Esophagus muscularis mucosa (tissue), 4 donors: Measurements from ENCODE around the gene IL15. TPM values are rescaled to one million over a fixed set of nuclear protein-coding genes. Genes with fewer than 3 reads are reported as not detected.

Experiments
- DNase-seq: peaks from one replicate; pipeline ENCODE4 v3.0.0-alpha.2; 2017; ENCODE audit errors: extremely low spot score
- H3K27ac ChIP-seq, 4 donors: fragments of 200-600 bp; sonication (generic); replicated peaks in 1 of 4; 1 replicate in 3 of 4; 2 replicates in 1 of 4; pipeline ENCODE4 v1.5.1; 2016 to 2019; ENCODE audit warnings: mild to moderate bottlenecking in 1 of 4
- H3K27me3 ChIP-seq, 4 donors: fragments of 200-600 bp; sonication (generic); one replicate each; pipeline versions ENCODE4 v1.5.1 to v1.6.0; 2016 to 2019
- H3K36me3 ChIP-seq, 4 donors: fragments of 200-600 bp; sonication (generic); one replicate each; pipeline ENCODE4 v1.5.1; 2016 to 2019
- H3K4me1 ChIP-seq, 4 donors: fragments of 200-600 bp; sonication (generic); one replicate each; pipeline ENCODE4 v1.5.1; 2016 to 2019
- H3K4me3 ChIP-seq, 4 donors: fragments of 200-600 bp; sonication (generic); 1 replicate in 2 of 4; 2 replicates in 2 of 4; pipeline ENCODE4 v1.5.1; 2016 to 2019; ENCODE audit warnings: mild to moderate bottlenecking in 4 of 4, moderate library complexity in 1 of 4
- H3K9me3 ChIP-seq, 4 donors: fragments of 200-600 bp; sonication (generic); 1 replicate in 3 of 4; 2 replicates in 1 of 4; pipeline ENCODE4 v1.5.1; 2016 to 2019
- CTCF ChIP-seq, 3 experiments: fragments of 200-600 bp in 2 of 3; fragments of 450-650 bp in 1 of 3; sonication (generic) in 2 of 3; IDR thresholded peaks; one replicate each; pipeline ENCODE4 v1.5.1; 2017 to 2019; ENCODE audit warnings: antibody characterized with exemption in 3 of 3, mild to moderate bottlenecking in 2 of 3, moderate library complexity in 1 of 3
- EP300 ChIP-seq: sonication (generic); formaldehyde crosslinking; IDR thresholded peaks from one replicate; pipeline ENCODE4 v1.6.1; 2017; ENCODE audit warnings: antibody characterized with exemption
- POLR2A ChIP-seq: fragments of 450-650 bp; IDR thresholded peaks from one replicate; pipeline ENCODE4 v1.6.1; 2017; ENCODE audit warnings: antibody characterized with exemption, moderate library complexity, mild to moderate bottlenecking, low read depth
- POLR2AphosphoS5 ChIP-seq, 2 donors: sonication (generic); formaldehyde crosslinking; IDR thresholded peaks; one replicate each; pipeline ENCODE4 v1.6.1; 2017; ENCODE audit warnings: antibody characterized with exemption in 2 of 2
- WGBS: methylation state at CpG from one replicate; pipeline ENCODE4 v1.1.5; 2018; 5-methylcytosine and 5-hydroxymethylcytosine counted together
- intact Hi-C: fragments of 100-400 bp; cut with DNase I; formaldehyde crosslinking; loops from one replicate; pipeline ENCODE4 v1.15.1; 2023
- total RNA-seq, 4 donors: library from RNA; depleted of rRNA; stranded (reverse); fragments of >200 nt; gene quantifications; one replicate each; pipeline versions ENCODE4 v1.1.0 to v1.2.1, GENCODE V29; 2016

IL15 gene
- total RNA-seq, 4 donors from 2014 or later: 3.0 to 5.0 (median 3.7) TPM

GRCh38 chr4:141620715-141621114 is 15.7 kb upstream of the IL15 start:
- no peaks in the 10 kb centered on the region for H3K9me3 ChIP-seq
- DNase-seq: no peak
- no peaks in the 10 kb centered on the region for H3K36me3 ChIP-seq
- intact Hi-C loops: no loop called here
- 96% methylated on average over 1 of the region's 1 CpG for WGBS
- H3K27me3 ChIP-seq: no peaks in the 10 kb centered on the region
- no peaks in the 10 kb centered on the region for H3K4me1 ChIP-seq
- H3K27ac ChIP-seq: no peak overlapping the region
- H3K4me3 ChIP-seq: no peak overlapping the region
- TF ChIP-seq EP300: no peak
- no peak for TF ChIP-seq CTCF (IDR thresholded peaks at IDR 0.05)
- TF ChIP-seq POLR2AphosphoS5 (IDR thresholded peaks at IDR 0.05): no peak
- TF ChIP-seq POLR2A: no peak

- H3K27ac ChIP-seq: no peak overlapping the region
- no peaks in the 10 kb centered on the region for H3K27me3 ChIP-seq
- H3K4me3 ChIP-seq: no peak overlapping the region
- no peak for DNase-seq
- no peaks in the 10 kb centered on the region for H3K9me3 ChIP-seq
- TF ChIP-seq POLR2A (no peak), CTCF (IDR thresholded peaks at IDR 0.05) (no peak), POLR2AphosphoS5 (IDR thresholded peaks at IDR 0.05) (no peak), EP300 (no peak)
- H3K36me3 ChIP-seq: no peaks in the 10 kb centered on the region
- intact Hi-C loops: no loop called here
- 89% methylated on average over 2 of the region's 2 CpGs for WGBS
- H3K4me1 ChIP-seq: no peaks in the 10 kb centered on the region
Observed at GRCh38 chr4:141625023-141625422, 11.4 kb upstream of the IL15 start.

- intact Hi-C loops: loop anchor here (10.0 kb wide), 1 partner anchor 286 kb away; no protein-coding TSS in a partner anchor
- no peak for TF ChIP-seq POLR2A
- no peak for TF ChIP-seq EP300
- TF ChIP-seq CTCF (IDR thresholded peaks at IDR 0.05): no peak
- TF ChIP-seq POLR2AphosphoS5 (IDR thresholded peaks at IDR 0.05): no peak
- Histone ChIP-seq H3K4me1 (peaks cover 0 to 3% (median 1%) of the 10 kb centered on the region in 4 donors), H3K4me3 (no peak overlapping the region), H3K27ac (no peak overlapping the region), H3K27me3 (no peaks in the 10 kb centered on the region), H3K9me3 (no peaks in the 10 kb centered on the region), H3K36me3 (no peaks in the 10 kb centered on the region)
- 87% methylated on average over 1 of the region's 1 CpG for WGBS
- no peak for DNase-seq
Observed at GRCh38 chr4:141630854-141631253, 5.5 kb upstream of the IL15 start.

GRCh38 chr4:141635736-141636081 is 674 bp upstream of the IL15 start:
- TF ChIP-seq EP300 (no peak), POLR2A (no peak)
- Histone ChIP-seq H3K4me3 (peak overlapping the region; percentile 70 to 95 (median 86)), H3K9me3 (no peaks in the 10 kb centered on the region), H3K27me3 (no peaks in the 10 kb centered on the region), H3K27ac (peak overlapping the region in 2 of 4 donors; percentile 73 to 83), H3K4me1 (peaks cover 5 to 24% (median 16%) of the 10 kb centered on the region in 4 donors), H3K36me3 (no peaks in the 10 kb centered on the region)
- WGBS: 76% methylated on average over 5 of the region's 5 CpGs
- no peak for DNase-seq
- intact Hi-C loops: loop anchor here (10.0 kb wide), 1 partner anchor 291 kb away; no protein-coding TSS in a partner anchor

- 4% methylated on average over 38 of the region's 41 CpGs for WGBS
- Histone ChIP-seq H3K9me3 (no peaks in the 10 kb centered on the region), H3K4me1 (peaks cover 5 to 24% (median 16%) of the 10 kb centered on the region in 4 donors), H3K4me3 (peak overlapping the region; percentile 70 to 95 (median 86)), H3K36me3 (no peaks in the 10 kb centered on the region), H3K27ac (peak overlapping the region; percentile 73 to 83 (median 81)), H3K27me3 (no peaks in the 10 kb centered on the region)
- intact Hi-C loops: loop anchor here (10.0 kb wide), 1 partner anchor 292 kb away; no protein-coding TSS in a partner anchor
- peak; percentile 25 to 42 for TF ChIP-seq POLR2AphosphoS5 (IDR thresholded peaks at IDR 0.05)
- no peak for TF ChIP-seq EP300
- no peak for DNase-seq
Observed at GRCh38 chr4:141636771-141637460, 533 bp downstream of the IL15 start.
